Bronchial epithelial cell (primary cell): Measurements from ENCODE around the gene EXOC6B. TPM values are rescaled to one million over a fixed set of nuclear protein-coding genes. Genes with fewer than 3 reads are reported as not detected.
A peak's percentile ranks its signal among the peaks of the same experiment; 100 is the strongest.

Experiments
- DNase-seq: peaks from one replicate; pipeline ENCODE4 v3.0.0-alpha.2; 2010; ENCODE audit warnings: low read depth
- FAIRE-seq: peaks from 2 replicates; lab custom pipeline; 2011; peaks lifted over from hg19 to GRCh38; lab: Jason Lieb, UNC
- H3K27me3 ChIP-seq: 2 replicates; pipeline ENCODE4 v1.5.1; 2011; ENCODE audit warnings: low read length; ENCODE audit not compliant: control insufficient read depth, insufficient read depth
- H3K36me3 ChIP-seq: 2 replicates; pipeline ENCODE4 v1.5.1; 2011; ENCODE audit warnings: low read length; ENCODE audit not compliant: control insufficient read depth, insufficient read depth
- H3K4me3 ChIP-seq: 2 replicates; pipeline ENCODE4 v1.5.1; 2011; ENCODE audit warnings: mild to moderate bottlenecking, low read depth, low read length, control low read depth
- total RNA-seq: library from RNA; depleted of rRNA; stranded (reverse); fragments of >200 nt; gene quantifications from 2 replicates; pipeline ENCODE4 v1.2.1, GENCODE V29; 2014
- TF ChIP-seq, protein P1 (sequence below): IDR thresholded peaks from 2 replicates; pipeline ENCODE4 v1.5.1; 2011; ENCODE audit warnings: mild to moderate bottlenecking, moderate library complexity, low read length, control low read depth, inconsistent platforms; ENCODE audit not compliant: insufficient read depth, severe bottlenecking

EXOC6B gene
- total RNA-seq, 1 donor from 2014 or later = 26.9 TPM

DNA sequence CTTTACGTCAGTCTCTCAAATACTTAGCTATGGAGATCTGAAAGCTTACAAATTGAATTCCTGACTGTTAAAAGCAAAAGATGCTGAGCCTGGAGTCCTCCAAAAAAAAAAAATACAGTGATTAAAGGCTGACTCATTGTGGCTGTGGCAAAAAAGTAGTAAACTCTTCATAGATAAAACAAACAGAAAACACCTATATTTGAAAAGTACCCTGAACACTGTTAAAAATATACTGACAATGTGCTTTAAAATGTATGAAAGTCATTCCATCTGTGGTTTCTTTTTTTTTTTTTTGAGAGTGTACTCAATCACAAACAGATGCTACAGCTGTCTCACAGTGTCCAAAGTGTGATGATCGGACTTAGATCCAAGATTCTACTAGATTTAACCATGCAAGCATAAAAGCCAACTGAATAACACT, 410.6 kb downstream of the EXOC6B start:
- no peak for FAIRE-seq
- Histone ChIP-seq H3K36me3 (no peaks in the 10 kb centered on the region), H3K27me3 (no peaks in the 10 kb centered on the region), H3K4me3 (no peak overlapping the region)
- peak; percentile 34 for DNase-seq
- TF ChIP-seq, protein P1, sequence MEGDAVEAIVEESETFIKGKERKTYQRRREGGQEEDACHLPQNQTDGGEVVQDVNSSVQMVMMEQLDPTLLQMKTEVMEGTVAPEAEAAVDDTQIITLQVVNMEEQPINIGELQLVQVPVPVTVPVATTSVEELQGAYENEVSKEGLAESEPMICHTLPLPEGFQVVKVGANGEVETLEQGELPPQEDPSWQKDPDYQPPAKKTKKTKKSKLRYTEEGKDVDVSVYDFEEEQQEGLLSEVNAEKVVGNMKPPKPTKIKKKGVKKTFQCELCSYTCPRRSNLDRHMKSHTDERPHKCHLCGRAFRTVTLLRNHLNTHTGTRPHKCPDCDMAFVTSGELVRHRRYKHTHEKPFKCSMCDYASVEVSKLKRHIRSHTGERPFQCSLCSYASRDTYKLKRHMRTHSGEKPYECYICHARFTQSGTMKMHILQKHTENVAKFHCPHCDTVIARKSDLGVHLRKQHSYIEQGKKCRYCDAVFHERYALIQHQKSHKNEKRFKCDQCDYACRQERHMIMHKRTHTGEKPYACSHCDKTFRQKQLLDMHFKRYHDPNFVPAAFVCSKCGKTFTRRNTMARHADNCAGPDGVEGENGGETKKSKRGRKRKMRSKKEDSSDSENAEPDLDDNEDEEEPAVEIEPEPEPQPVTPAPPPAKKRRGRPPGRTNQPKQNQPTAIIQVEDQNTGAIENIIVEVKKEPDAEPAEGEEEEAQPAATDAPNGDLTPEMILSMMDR = no peak

DNA sequence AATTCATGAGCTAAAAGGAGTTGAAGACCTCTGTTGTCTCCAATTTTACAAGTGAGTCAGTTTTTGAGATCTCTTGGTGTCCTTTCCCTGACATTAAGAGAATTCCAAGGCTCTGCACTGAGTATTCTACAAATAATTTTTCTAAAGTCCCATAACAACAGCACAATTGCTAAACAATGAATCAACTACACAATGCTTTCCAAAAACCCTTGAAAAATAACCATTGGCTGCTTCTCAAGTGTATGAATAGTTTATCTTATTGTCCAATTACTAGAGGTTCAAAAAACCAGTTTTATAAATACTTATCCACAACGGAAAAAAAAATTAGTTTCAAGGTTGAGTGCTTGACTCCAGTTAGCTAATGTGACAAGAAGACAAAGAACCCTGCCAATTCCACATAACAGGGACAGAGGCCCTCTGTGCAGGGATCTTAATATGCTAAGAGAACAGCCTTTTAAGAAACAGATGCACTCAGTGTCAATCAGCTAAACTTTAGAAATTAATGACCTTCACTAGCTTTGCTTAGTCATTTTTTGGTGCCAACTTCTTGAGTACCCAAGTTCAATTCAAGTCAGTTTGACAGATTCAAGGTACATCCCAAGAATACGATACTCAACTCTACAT, 411.6 kb downstream of the EXOC6B start:
- TF ChIP-seq, protein P1 = no peak
- no peak overlapping the region for H3K4me3 ChIP-seq
- DNase-seq = no peak
- no peaks in the 10 kb centered on the region for H3K36me3 ChIP-seq
- no peak for FAIRE-seq
- H3K27me3 ChIP-seq = no peaks in the 10 kb centered on the region

GRCh38 chr2:72413716-72414115, 412.1 kb downstream of the EXOC6B start:
- DNase-seq = no peak
- H3K36me3 ChIP-seq = no peaks in the 10 kb centered on the region
- no peak overlapping the region for H3K4me3 ChIP-seq
- H3K27me3 ChIP-seq = no peaks in the 10 kb centered on the region
- no peak for FAIRE-seq
- TF ChIP-seq, protein P1 = no peak

GRCh38 chr2:72412214-72412613, 413.6 kb downstream of the EXOC6B start:
- no peak for FAIRE-seq
- no peaks in the 10 kb centered on the region for H3K27me3 ChIP-seq
- H3K36me3 ChIP-seq = no peaks in the 10 kb centered on the region
- TF ChIP-seq, protein P1 = no peak
- no peak overlapping the region for H3K4me3 ChIP-seq
- no peak for DNase-seq

GRCh38 chr2:72399879-72400278, 426.0 kb downstream of the EXOC6B start:
- no peaks in the 10 kb centered on the region for H3K36me3 ChIP-seq
- FAIRE-seq = no peak
- H3K27me3 ChIP-seq = no peaks in the 10 kb centered on the region
- TF ChIP-seq, protein P1 = no peak
- no peak for DNase-seq
- H3K4me3 ChIP-seq = no peak overlapping the region

DNA sequence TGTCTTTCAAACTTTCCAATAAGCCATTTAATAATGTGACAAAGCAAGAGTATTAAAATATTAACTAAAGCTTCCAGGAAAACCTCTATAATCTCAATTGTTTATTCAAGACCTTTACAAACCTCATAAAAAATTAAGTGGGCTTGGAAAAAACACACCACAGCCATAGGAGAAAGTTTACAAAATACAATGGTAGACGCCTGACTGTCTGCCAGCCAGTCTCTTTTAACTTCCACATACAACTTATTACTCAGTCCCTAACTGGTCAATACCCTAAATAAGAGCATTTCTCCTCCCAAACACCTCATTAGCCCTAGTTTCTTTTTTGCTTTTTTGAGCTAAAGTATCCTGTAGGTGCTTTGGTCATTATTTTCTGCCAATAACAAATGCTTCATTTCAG, 430.7 kb downstream of the EXOC6B start:
- no peak for DNase-seq
- TF ChIP-seq, protein P1 = no peak
- Histone ChIP-seq H3K36me3 (no peaks in the 10 kb centered on the region), H3K4me3 (no peak overlapping the region), H3K27me3 (no peaks in the 10 kb centered on the region)
- FAIRE-seq = no peak
